ENCODE measurements around the gene TMEM9. TPM values are rescaled to one million over a fixed set of nuclear protein-coding genes. Genes with fewer than 3 reads are reported as not detected.
"Not testable (repeated sequence)": the region's sequence is repeated elsewhere in the genome, so short reads cannot be mapped to it uniquely, and the experiment has no call there.

Gene TMEM9
- polyA plus RNA-seq, 1 donor: 49.8 TPM

GRCh38 chr1:201167041-201167991, 13.0 kb upstream of the TMEM9 start:
- WGBS (ENCODE audit: insufficient coverage, low lambda C conversion rate): 20% methylated on average over 1 of the region's 13 CpGs
- no peak overlapping the region for H3K27ac ChIP-seq (ENCODE audit: low read length)
- H3K27me3 ChIP-seq (ENCODE audit: control insufficient read depth, insufficient read depth, low read length): peaks cover 4% of the 10 kb centered on the region
- no peak overlapping the region for H3K4me3 ChIP-seq (ENCODE audit: low read length)
- H3K4me1 ChIP-seq (ENCODE audit: control insufficient read depth, insufficient read depth, low read length): peaks cover 9% of the 10 kb centered on the region
- DNase-seq: no peak
- no peaks in the 10 kb centered on the region for H3K9me3 ChIP-seq (ENCODE audit: control insufficient read depth, low read depth, low read length)
- H3K36me3 ChIP-seq (ENCODE audit: control insufficient read depth, insufficient read depth, low read length): no peaks in the 10 kb centered on the region

GRCh38 chr1:201164645-201165044, 10.4 kb upstream of the TMEM9 start:
- DNase-seq: no peak

GRCh38 chr1:201163707-201164106, 9.4 kb upstream of the TMEM9 start:
- no peak for DNase-seq
- no peak overlapping the region for H3K27ac ChIP-seq (ENCODE audit: low read length)
- H3K4me3 ChIP-seq (ENCODE audit: low read length): no peak overlapping the region
- peaks cover 4% of the 10 kb centered on the region for H3K4me1 ChIP-seq (ENCODE audit: control insufficient read depth, insufficient read depth, low read length)
- 78% methylated on average over 1 of the region's 4 CpGs for WGBS (ENCODE audit: insufficient coverage, low lambda C conversion rate)
- H3K36me3 ChIP-seq (ENCODE audit: control insufficient read depth, insufficient read depth, low read length): no peaks in the 10 kb centered on the region
- H3K27me3 ChIP-seq (ENCODE audit: control insufficient read depth, insufficient read depth, low read length): peaks cover 4% of the 10 kb centered on the region
- H3K9me3 ChIP-seq (ENCODE audit: control insufficient read depth, low read depth, low read length): no peaks in the 10 kb centered on the region

More at GRCh38 chr1:201164645-201165044, 10.4 kb upstream of the TMEM9 start:
- Histone ChIP-seq H3K4me1 (ENCODE audit: control insufficient read depth, insufficient read depth, low read length) (peaks cover 4% of the 10 kb centered on the region), H3K36me3 (ENCODE audit: control insufficient read depth, insufficient read depth, low read length) (no peaks in the 10 kb centered on the region), H3K27me3 (ENCODE audit: control insufficient read depth, insufficient read depth, low read length) (peaks cover 4% of the 10 kb centered on the region), H3K27ac (ENCODE audit: low read length) (no peak overlapping the region), H3K4me3 (ENCODE audit: low read length) (no peak overlapping the region), H3K9me3 (ENCODE audit: control insufficient read depth, low read depth, low read length) (no peaks in the 10 kb centered on the region)
- no CpG with 5 or more reads among the region's 7 CpGs for WGBS (ENCODE audit: insufficient coverage, low lambda C conversion rate)

GRCh38 chr1:201163036-201163435, 8.8 kb upstream of the TMEM9 start:
- DNase-seq; H3K27me3 ChIP-seq (ENCODE audit: control insufficient read depth, insufficient read depth, low read length); H3K36me3 ChIP-seq (ENCODE audit: control insufficient read depth, insufficient read depth, low read length); H3K4me1 ChIP-seq (ENCODE audit: control insufficient read depth, insufficient read depth, low read length); H3K4me3 ChIP-seq (ENCODE audit: low read length); H3K9me3 ChIP-seq (ENCODE audit: control insufficient read depth, low read depth, low read length); H3K27ac ChIP-seq (ENCODE audit: low read length): not testable (repeated sequence)
- WGBS (ENCODE audit: insufficient coverage, low lambda C conversion rate): no CpG with 5 or more reads among the region's 8 CpGs

GRCh38 chr1:201157949-201158348, 3.7 kb upstream of the TMEM9 start:
- Histone ChIP-seq H3K4me1 (ENCODE audit: control insufficient read depth, insufficient read depth, low read length) (peaks cover 8% of the 10 kb centered on the region), H3K36me3 (ENCODE audit: control insufficient read depth, insufficient read depth, low read length) (no peaks in the 10 kb centered on the region), H3K27me3 (ENCODE audit: control insufficient read depth, insufficient read depth, low read length) (peaks cover 2% of the 10 kb centered on the region), H3K9me3 (ENCODE audit: control insufficient read depth, low read depth, low read length) (no peaks in the 10 kb centered on the region), H3K4me3 (ENCODE audit: low read length) (no peak overlapping the region), H3K27ac (ENCODE audit: low read length) (no peak overlapping the region)
- WGBS (ENCODE audit: insufficient coverage, low lambda C conversion rate): 100% methylated on average over 1 of the region's 2 CpGs
- no peak for DNase-seq

GRCh38 chr1:201156819-201157218, 2.5 kb upstream of the TMEM9 start:
- Histone ChIP-seq H3K4me3 (ENCODE audit: low read length) (no peak overlapping the region), H3K27ac (ENCODE audit: low read length) (no peak overlapping the region), H3K27me3 (ENCODE audit: control insufficient read depth, insufficient read depth, low read length) (peaks cover 2% of the 10 kb centered on the region), H3K4me1 (ENCODE audit: control insufficient read depth, insufficient read depth, low read length) (peaks cover 8% of the 10 kb centered on the region), H3K36me3 (ENCODE audit: control insufficient read depth, insufficient read depth, low read length) (peaks cover 1% of the 10 kb centered on the region), H3K9me3 (ENCODE audit: control insufficient read depth, low read depth, low read length) (no peaks in the 10 kb centered on the region)
- DNase-seq: no peak

GRCh38 chr1:201156346-201156745, 2.1 kb upstream of the TMEM9 start:
- 59% methylated on average over 2 of the region's 3 CpGs for WGBS (ENCODE audit: insufficient coverage, low lambda C conversion rate)
- Histone ChIP-seq H3K4me1 (ENCODE audit: control insufficient read depth, insufficient read depth, low read length) (peaks cover 8% of the 10 kb centered on the region), H3K9me3 (ENCODE audit: control insufficient read depth, low read depth, low read length) (no peaks in the 10 kb centered on the region), H3K36me3 (ENCODE audit: control insufficient read depth, insufficient read depth, low read length) (peaks cover 5% of the 10 kb centered on the region), H3K27ac (ENCODE audit: low read length) (no peak overlapping the region), H3K4me3 (ENCODE audit: low read length) (no peak overlapping the region), H3K27me3 (ENCODE audit: control insufficient read depth, insufficient read depth, low read length) (peaks cover 2% of the 10 kb centered on the region)
- DNase-seq: no peak

- no CpG with 5 or more reads among the region's 2 CpGs for WGBS (ENCODE audit: insufficient coverage, low lambda C conversion rate)
- peaks cover 2% of the 10 kb centered on the region for H3K27me3 ChIP-seq (ENCODE audit: control insufficient read depth, insufficient read depth, low read length)
- DNase-seq: no peak
- no peak overlapping the region for H3K27ac ChIP-seq (ENCODE audit: low read length)
- H3K4me1 ChIP-seq (ENCODE audit: control insufficient read depth, insufficient read depth, low read length): peaks cover 8% of the 10 kb centered on the region
- H3K4me3 ChIP-seq (ENCODE audit: low read length): no peak overlapping the region
- peaks cover 13% of the 10 kb centered on the region for H3K36me3 ChIP-seq (ENCODE audit: control insufficient read depth, insufficient read depth, low read length)
- no peaks in the 10 kb centered on the region for H3K9me3 ChIP-seq (ENCODE audit: control insufficient read depth, low read depth, low read length)
Measured at GRCh38 chr1:201155354-201155753, 1.1 kb upstream of the TMEM9 start.

- H3K27ac ChIP-seq (ENCODE audit: low read length): no peak overlapping the region
- H3K27me3 ChIP-seq (ENCODE audit: control insufficient read depth, insufficient read depth, low read length): peaks cover 2% of the 10 kb centered on the region
- peaks cover 23% of the 10 kb centered on the region for H3K36me3 ChIP-seq (ENCODE audit: control insufficient read depth, insufficient read depth, low read length)
- WGBS (ENCODE audit: insufficient coverage, low lambda C conversion rate): 17% methylated on average over 1 of the region's 37 CpGs
- no peak for DNase-seq
- H3K4me1 ChIP-seq (ENCODE audit: control insufficient read depth, insufficient read depth, low read length): peaks cover 8% of the 10 kb centered on the region
- H3K9me3 ChIP-seq (ENCODE audit: control insufficient read depth, low read depth, low read length): no peaks in the 10 kb centered on the region
- H3K4me3 ChIP-seq (ENCODE audit: low read length): peak overlapping the region; percentile 79
Measured at GRCh38 chr1:201153474-201154388, 543 bp downstream of the TMEM9 start.

GRCh38 chr1:201149400-201149799, 4.9 kb downstream of the TMEM9 start:
- H3K27ac ChIP-seq (ENCODE audit: low read length): no peak overlapping the region
- H3K27me3 ChIP-seq (ENCODE audit: control insufficient read depth, insufficient read depth, low read length): no peaks in the 10 kb centered on the region
- H3K9me3 ChIP-seq (ENCODE audit: control insufficient read depth, low read depth, low read length): no peaks in the 10 kb centered on the region
- H3K36me3 ChIP-seq (ENCODE audit: control insufficient read depth, insufficient read depth, low read length): peaks cover 57% of the 10 kb centered on the region
- no peak overlapping the region for H3K4me3 ChIP-seq (ENCODE audit: low read length)
- DNase-seq: peak; percentile 28 to 36
- WGBS (ENCODE audit: insufficient coverage, low lambda C conversion rate): no CpG with 5 or more reads among the region's 4 CpGs
- peaks cover 4% of the 10 kb centered on the region for H3K4me1 ChIP-seq (ENCODE audit: control insufficient read depth, insufficient read depth, low read length)
